HG02973 (cell line): ENCODE data around the gene PARPBP.
"Not testable (repeated sequence)": the region's sequence is repeated elsewhere in the genome, so short reads cannot be mapped to it uniquely, and the experiment has no call there.

Source experiments
- ATAC-seq: cut with Tn5 transposase; IDR thresholded peaks from one replicate; pipeline ENCODE4 v1.9.1; 2021; ENCODE audit warnings: moderate library complexity; ENCODE audit not compliant: unreplicated experiment

The PARPBP gene

GRCh38 chr12:102234599-102234998, 114.6 kb downstream of the PARPBP start:
- ATAC-seq, result no peak

- not testable (repeated sequence) for ATAC-seq
Measured at GRCh38 chr12:102240859-102241258, 120.9 kb downstream of the PARPBP start.
